Fibroblast of lung (primary cell): ENCODE data around the gene MGAT4C.

Source experiments
- CTCF ChIP-seq, 2 donors: IDR thresholded peaks in 1 of 2; conservative IDR thresholded peaks in 1 of 2; 1 replicate in 1 of 2; 2 replicates in 1 of 2; pipeline ENCODE4 v1.5.1; 2011 to 2012; ENCODE audit warnings: low read length in 2 of 2, control low read depth in 1 of 2, inconsistent platforms in 1 of 2, low read depth in 1 of 2, mild to moderate bottlenecking in 1 of 2
- EZH2 ChIP-seq: IDR thresholded peaks from 2 replicates; pipeline ENCODE4 v1.5.1; 2012; ENCODE audit warnings: low read length, control low read depth, mild to moderate bottlenecking; ENCODE audit errors: missing control alignments

- no peak for TF ChIP-seq CTCF (conservative IDR thresholded peaks at IDR 0.05 in 1 of 2, IDR thresholded peaks at IDR 0.05 in 1 of 2; ENCODE audit: low read depth in 1 of 2, low read length in 2 of 2)
- no peak for TF ChIP-seq EZH2
These were observed 43.2 kb downstream of the MGAT4C start for GRCh38 chr12:86213012-86213411.
